ENCODE results near the gene TUBA1C. TPM values are rescaled to one million over a fixed set of nuclear protein-coding genes. Genes with fewer than 3 reads are reported as not detected.
"Not testable (repeated sequence)": the region's sequence is repeated elsewhere in the genome, so short reads cannot be mapped to it uniquely, and the experiment has no call there.

TUBA1C gene
- total RNA-seq, 1 experiment from 2014 or later: 660 TPM

GRCh38 chr12:49309386-49309785 is 44.5 kb downstream of the TUBA1C start:
- no peak overlapping the region for H3K9ac ChIP-seq (ENCODE audit: extremely low read depth, insufficient read length, low read length)
- no peak overlapping the region for H2AFZ ChIP-seq (ENCODE audit: low read length)
- H3K9me3 ChIP-seq (ENCODE audit: control insufficient read depth, low read depth, low read length): no peaks in the 10 kb centered on the region
- H3K18ac ChIP-seq (ENCODE audit: insufficient read length, low read depth, low read length): no peak overlapping the region
- no peak for TF ChIP-seq CTCF (conservative IDR thresholded peaks at IDR 0.05)
- H3K4ac ChIP-seq (ENCODE audit: low read depth, low read length): no peak overlapping the region
- H2BK5ac ChIP-seq (ENCODE audit: insufficient read length, low read length): no peak overlapping the region
- H3K14ac ChIP-seq (ENCODE audit: insufficient read depth, low read length): no peak overlapping the region
- no peak overlapping the region for H4K8ac ChIP-seq (replicated peaks; ENCODE audit: insufficient read length, low read depth, low read length)
- H3T11ph ChIP-seq (ENCODE audit: low read length): no peak overlapping the region
- H3K4me1 Mint-ChIP-seq: no peaks in the 10 kb centered on the region
- no peaks in the 10 kb centered on the region for H4K20me1 ChIP-seq (ENCODE audit: control insufficient read depth, insufficient read depth, insufficient read length)
- H3K23ac ChIP-seq (ENCODE audit: insufficient read length, low read depth, low read length): no peak overlapping the region
- no CpG with 5 or more reads among the region's 7 CpGs for WGBS (ENCODE audit: extremely low coverage, insufficient read length, low lambda C conversion rate)
- H2AK5ac ChIP-seq (ENCODE audit: insufficient read length, low read length): no peak overlapping the region
- H2BK12ac ChIP-seq (ENCODE audit: insufficient read length, low read depth, low read length): no peak overlapping the region
- no peaks in the 10 kb centered on the region for H3K79me1 ChIP-seq (ENCODE audit: insufficient read depth, low read depth, low read length, poor library complexity, severe bottlenecking)
- no peak overlapping the region for H3K56ac ChIP-seq (ENCODE audit: insufficient read length, low read depth, low read length)
- no peak overlapping the region for H4K91ac ChIP-seq (ENCODE audit: insufficient read length, low read depth, low read length)
- no peak overlapping the region for H2BK120ac ChIP-seq (ENCODE audit: low read depth, low read length, poor library complexity, severe bottlenecking)
- H3K79me2 ChIP-seq (ENCODE audit: insufficient read depth, low read length): no peaks in the 10 kb centered on the region
- no peaks in the 10 kb centered on the region for H3K36me3 Mint-ChIP-seq (ENCODE audit: insufficient read depth in 1 of 3, low read depth in 3 of 3)
- no peak overlapping the region for H3K4me3 Mint-ChIP-seq
- no peak overlapping the region for H3K4me2 ChIP-seq (ENCODE audit: insufficient read depth, insufficient read length, low read length)
- H3K9me3 Mint-ChIP-seq: no peaks in the 10 kb centered on the region
- no peak overlapping the region for H3K27ac Mint-ChIP-seq
- no peak overlapping the region for H2BK15ac ChIP-seq (ENCODE audit: low read depth, low read length)
- no peaks in the 10 kb centered on the region for H3K23me2 ChIP-seq (ENCODE audit: insufficient read length, low read depth, low read length, poor library complexity, severe bottlenecking)
- no peak for DNase-seq
- no peak overlapping the region for H2BK20ac ChIP-seq (ENCODE audit: low read depth, low read length, poor library complexity, severe bottlenecking)
- no peak overlapping the region for H3K27ac ChIP-seq (ENCODE audit: insufficient read length, low read depth, low read length)
- peaks cover 49% of the 10 kb centered on the region for H3K27me3 Mint-ChIP-seq (ENCODE audit: low read depth)
- H3K27me3 ChIP-seq (ENCODE audit: insufficient read depth, low read length): 0 out of 2 replicates have a peak, but pooled peaks cover 3% of the 10 kb centered on the region
- no peak overlapping the region for H4K5ac ChIP-seq (ENCODE audit: insufficient read length, low read depth, low read length)
- H3K4me1 ChIP-seq (ENCODE audit: insufficient read depth, low read length): no peaks in the 10 kb centered on the region

- H3K14ac ChIP-seq (ENCODE audit: insufficient read depth, low read length); H3K4me2 ChIP-seq (ENCODE audit: insufficient read depth, insufficient read length, low read length); H3K23me2 ChIP-seq (ENCODE audit: insufficient read length, low read depth, low read length, poor library complexity, severe bottlenecking); H3K9ac ChIP-seq (ENCODE audit: extremely low read depth, insufficient read length, low read length); H2BK12ac ChIP-seq (ENCODE audit: insufficient read length, low read depth, low read length); H2AFZ ChIP-seq (ENCODE audit: low read length); H3K4me1 ChIP-seq (ENCODE audit: insufficient read depth, low read length); H2BK120ac ChIP-seq (ENCODE audit: low read depth, low read length, poor library complexity, severe bottlenecking); H2BK15ac ChIP-seq (ENCODE audit: low read depth, low read length); H2BK20ac ChIP-seq (ENCODE audit: low read depth, low read length, poor library complexity, severe bottlenecking); H3K27me3 ChIP-seq (ENCODE audit: insufficient read depth, low read length); DNase-seq; H3T11ph ChIP-seq (ENCODE audit: low read length); H3K27ac ChIP-seq (ENCODE audit: insufficient read length, low read depth, low read length); H3K9me3 Mint-ChIP-seq; H3K56ac ChIP-seq (ENCODE audit: insufficient read length, low read depth, low read length); H3K23ac ChIP-seq (ENCODE audit: insufficient read length, low read depth, low read length); H3K4me3 Mint-ChIP-seq; H3K79me2 ChIP-seq (ENCODE audit: insufficient read depth, low read length); H3K36me3 Mint-ChIP-seq (ENCODE audit: insufficient read depth in 1 of 3, low read depth in 3 of 3); H3K9me3 ChIP-seq (ENCODE audit: control insufficient read depth, low read depth, low read length); H2AK5ac ChIP-seq (ENCODE audit: insufficient read length, low read length); H4K91ac ChIP-seq (ENCODE audit: insufficient read length, low read depth, low read length); H3K18ac ChIP-seq (ENCODE audit: insufficient read length, low read depth, low read length); H3K4me1 Mint-ChIP-seq; H3K4ac ChIP-seq (ENCODE audit: low read depth, low read length); H4K8ac ChIP-seq (replicated peaks; ENCODE audit: insufficient read length, low read depth, low read length); H4K5ac ChIP-seq (ENCODE audit: insufficient read length, low read depth, low read length); H2BK5ac ChIP-seq (ENCODE audit: insufficient read length, low read length); H3K27ac Mint-ChIP-seq; H4K20me1 ChIP-seq (ENCODE audit: control insufficient read depth, insufficient read depth, insufficient read length); H3K79me1 ChIP-seq (ENCODE audit: insufficient read depth, low read depth, low read length, poor library complexity, severe bottlenecking): not testable (repeated sequence)
- H3K27me3 Mint-ChIP-seq (ENCODE audit: low read depth): peaks cover 45% of the 10 kb centered on the region
- no CpG with 5 or more reads among the region's 3 CpGs for WGBS (ENCODE audit: extremely low coverage, insufficient read length, low lambda C conversion rate)
These were observed 45.6 kb downstream of the TUBA1C start for GRCh38 chr12:49310451-49311000.

Data from H9 (cell line).